H4 (cell line): ENCODE measurements around the gene BDP1. TPM values are rescaled to one million over a fixed set of nuclear protein-coding genes. Genes with fewer than 3 reads are reported as not detected.
"Not testable (repeated sequence)": the region's sequence is repeated elsewhere in the genome, so short reads cannot be mapped to it uniquely, and the experiment has no call there.

Source experiments
- DNase-seq: peaks from one replicate; pipeline ENCODE4 v3.0.0-alpha.2; 2015; ENCODE audit warnings: low spot score
- total RNA-seq: library from RNA; depleted of rRNA; stranded (reverse); fragments of >200 nt; shearing (Covaris generic); gene quantifications from 2 replicates; pipeline ENCODE4 v1.2.3, GENCODE V29; 2014; rRNA removed

The BDP1 gene, protein sequence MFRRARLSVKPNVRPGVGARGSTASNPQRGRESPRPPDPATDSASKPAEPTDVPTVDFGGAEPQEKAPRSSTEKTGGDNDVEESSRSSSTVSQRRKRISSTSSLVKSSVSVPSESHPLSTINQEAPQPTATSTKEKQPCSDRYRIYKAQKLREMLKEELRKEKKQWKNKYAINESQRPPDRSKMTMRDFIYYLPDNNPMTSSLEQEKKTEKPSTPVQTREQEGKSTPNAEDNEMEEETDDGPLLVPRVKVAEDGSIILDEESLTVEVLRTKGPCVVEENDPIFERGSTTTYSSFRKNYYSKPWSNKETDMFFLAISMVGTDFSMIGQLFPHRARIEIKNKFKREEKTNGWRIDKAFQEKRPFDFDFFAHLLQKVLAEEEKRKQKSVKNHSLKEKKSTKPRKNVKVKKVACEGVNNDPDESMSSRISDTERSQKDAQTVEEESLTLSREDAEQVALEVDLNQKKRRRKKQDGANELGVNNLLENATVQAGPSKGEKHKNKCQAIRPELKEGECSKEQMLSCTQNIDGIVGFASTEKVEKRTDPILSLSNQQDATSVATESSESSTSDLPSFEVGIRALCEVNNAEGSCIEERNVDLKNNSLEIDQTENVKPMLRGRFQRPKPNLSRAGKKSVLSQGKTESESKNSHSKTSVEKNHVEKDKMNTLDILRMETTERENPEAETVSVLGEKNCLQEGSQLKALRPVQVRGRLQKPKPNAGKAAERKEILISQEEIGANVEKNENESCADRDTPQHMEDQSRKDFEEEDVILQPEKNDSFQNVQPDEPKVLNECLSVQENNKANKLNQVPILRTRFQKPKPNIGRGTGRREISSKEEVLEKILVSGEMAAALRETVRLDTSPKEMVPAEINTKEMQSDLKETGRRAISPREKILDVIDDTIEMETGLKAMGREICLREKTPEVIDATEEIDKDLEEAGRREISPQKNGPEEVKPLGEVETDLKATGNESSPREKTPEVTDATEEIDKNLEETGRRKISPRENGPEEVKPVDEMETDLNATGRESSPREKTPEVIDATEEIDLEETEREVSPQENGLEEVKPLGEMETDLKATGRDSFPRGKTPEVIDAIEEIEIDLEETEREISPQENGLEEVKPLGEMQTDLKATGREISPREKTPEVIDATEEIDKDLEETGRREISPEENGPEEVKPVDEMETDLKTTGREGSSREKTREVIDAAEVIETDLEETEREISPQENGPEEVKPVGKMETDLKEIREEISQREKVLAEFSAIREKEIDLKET (N-terminal part only)
- 8.0 and 11.1 TPM in 2 replicates for total RNA-seq

DNA sequence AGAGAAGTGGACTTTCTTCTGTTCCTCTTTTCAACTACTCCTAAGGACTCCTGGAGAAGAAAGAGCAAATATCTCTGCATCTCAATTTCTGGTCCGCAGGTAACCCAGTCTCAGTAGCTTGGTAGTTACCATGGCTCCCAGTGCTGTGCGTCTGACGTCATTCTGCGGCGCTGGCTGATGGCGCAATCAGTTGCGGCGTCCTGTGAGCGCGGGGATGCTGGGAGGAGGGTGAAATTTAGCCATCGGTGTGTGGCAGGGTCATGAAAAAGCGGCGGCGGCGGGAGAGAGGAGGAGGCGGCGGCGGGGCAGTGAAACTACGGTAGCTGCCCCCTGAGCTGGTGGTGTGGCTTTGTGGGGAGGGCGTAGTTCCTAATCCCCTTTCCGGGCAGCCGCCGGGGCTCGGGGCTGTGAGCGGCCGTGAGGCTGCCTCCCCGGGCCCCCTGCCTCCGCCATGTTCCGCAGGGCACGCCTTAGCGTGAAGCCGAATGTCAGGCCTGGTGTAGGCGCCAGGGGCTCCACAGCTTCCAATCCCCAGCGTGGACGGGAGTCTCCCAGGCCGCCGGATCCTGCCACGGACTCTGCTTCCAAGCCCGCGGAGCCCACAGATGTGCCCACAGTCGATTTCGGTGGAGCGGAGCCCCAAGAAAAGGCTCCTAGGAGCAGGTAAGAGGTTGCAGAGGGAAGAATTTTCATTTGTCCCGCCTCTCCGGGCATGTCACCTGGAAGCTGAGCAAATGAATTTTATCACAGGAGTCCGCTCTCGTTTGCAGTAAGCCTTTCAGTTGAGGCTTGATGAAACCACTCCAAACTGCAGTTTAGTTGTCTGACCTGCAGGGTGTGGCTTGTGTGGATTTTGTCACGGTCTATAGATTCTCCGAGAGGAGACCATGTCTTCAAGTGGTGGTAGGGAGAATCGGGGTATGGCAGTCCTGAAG, at the start of gene BDP1:
TSS of gene BDP1 (plus strand) at position 225 of the 935 bp plus-strand sequence. CDS start at position 452, 227 bp downstream.
- DNase-seq, result peak; percentile 93

DNA sequence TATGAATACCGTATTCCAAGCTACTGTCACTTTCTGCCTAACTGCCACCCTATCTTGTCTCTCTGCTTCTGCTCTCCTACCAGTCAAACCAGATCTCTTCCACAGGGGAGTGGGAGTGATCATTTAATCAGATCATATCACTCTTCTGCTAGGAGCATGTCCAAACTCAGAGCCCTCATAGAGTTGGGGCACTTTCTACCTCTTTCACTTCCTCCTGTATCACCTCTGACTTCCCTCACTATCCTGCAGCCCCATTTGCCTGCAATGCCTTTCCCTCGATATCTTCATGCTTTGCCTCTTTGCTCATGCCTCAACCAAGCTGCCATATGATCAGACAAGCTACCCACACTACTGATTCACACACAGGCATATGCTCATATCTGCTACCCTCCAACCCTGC, 45.4 kb upstream of the BDP1 start:
- DNase-seq, result not testable (repeated sequence)

GRCh38 chr5:71415626-71416025, 39.8 kb upstream of the BDP1 start:
- DNase-seq, result not testable (repeated sequence)

DNA sequence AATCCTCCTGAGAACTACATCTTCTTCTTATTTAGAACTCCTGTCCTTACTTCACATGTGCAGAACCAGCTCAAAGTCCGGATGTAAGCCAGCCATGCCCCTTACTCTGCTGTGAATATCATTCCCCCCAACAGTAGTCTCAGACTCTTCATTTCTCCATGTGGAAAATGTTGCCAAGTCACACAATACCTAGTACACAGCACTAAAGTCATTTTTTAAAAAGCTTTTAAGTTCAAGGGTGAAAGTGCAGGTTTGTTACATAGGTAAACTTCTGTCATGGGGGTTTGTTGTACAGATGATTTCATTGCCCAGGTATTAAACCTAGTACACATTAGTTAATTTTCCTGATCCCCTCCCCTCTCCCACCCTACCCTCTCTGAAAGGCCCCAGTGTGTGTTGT, 37.4 kb upstream of the BDP1 start:
- DNase-seq, result not testable (repeated sequence)

DNA sequence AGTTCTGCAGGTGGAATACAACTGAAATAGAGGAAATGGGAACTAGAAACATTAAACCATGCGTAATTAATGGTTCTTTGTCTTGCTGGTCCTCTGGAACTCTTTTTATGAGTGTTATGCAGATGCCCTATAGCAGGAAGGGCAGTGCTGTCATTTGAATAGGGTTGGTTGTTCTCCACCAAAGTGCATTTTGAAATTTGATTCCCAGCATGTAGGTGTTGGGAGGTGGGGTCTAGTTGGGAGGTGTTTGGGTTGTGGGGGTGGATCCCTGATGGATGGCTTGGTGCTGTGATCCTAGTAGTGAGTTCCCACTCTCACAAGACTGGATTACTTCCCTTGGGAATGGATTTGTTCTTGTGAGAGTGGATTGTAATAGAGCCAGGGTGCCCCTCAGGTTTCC, 34.2 kb upstream of the BDP1 start:
- not testable (repeated sequence) for DNase-seq

DNA sequence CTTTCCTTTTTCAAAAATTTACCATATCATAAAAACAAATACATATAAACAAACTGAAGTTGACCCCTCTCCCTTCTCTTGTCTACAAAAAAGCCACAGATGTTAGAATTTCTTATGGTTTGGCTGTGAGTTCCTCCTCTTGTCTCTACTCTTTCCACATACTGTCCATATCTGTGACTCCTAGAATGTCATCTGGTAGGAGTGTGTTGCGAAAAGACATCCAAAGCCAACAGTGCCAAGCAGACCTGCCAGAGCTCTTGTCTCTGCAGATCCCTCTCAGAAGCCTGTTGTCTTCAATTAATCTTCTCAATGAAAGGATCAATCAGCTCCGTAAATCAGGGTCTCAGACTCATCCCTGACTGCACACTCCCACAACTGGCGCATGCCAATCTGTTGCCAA, 31.6 kb upstream of the BDP1 start:
- not testable (repeated sequence) for DNase-seq

DNA sequence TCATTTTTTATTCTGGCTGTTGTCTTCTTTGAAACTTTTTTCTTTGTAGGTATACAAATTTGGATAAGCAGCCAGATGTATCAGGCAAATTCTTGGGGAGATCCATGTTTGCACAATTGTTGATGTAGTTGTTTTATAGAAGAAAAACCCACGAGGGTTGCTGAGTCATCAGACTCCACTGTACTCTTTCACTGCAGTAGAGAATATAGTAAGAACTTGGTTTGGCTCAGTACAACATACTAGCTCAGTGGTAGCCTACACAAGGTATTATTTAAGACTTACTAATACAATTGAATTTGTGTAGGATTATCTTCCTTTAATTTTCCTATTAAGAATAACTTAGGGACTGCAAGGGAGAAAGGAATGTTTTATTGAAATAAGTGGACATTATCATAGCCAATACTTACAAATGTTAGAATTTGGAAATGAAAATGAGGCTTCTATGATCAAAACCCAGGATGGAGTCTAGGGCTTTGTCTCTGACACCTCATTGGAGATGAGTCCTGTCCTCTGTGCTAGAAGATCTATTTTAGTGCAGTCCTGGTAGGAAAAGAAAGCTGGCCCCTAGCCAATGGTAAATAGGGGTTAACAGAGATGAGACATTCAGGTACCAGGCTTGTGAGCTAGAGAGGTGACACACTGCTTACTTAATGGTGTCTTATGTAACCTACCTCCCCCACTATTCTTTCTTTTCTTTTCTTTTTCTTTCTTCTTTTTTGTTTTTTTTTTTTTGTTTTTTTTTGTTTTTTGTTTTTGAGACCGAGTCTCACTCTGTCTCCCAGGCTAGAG, 28.6 kb upstream of the BDP1 start:
- DNase-seq, result not testable (repeated sequence)

DNA sequence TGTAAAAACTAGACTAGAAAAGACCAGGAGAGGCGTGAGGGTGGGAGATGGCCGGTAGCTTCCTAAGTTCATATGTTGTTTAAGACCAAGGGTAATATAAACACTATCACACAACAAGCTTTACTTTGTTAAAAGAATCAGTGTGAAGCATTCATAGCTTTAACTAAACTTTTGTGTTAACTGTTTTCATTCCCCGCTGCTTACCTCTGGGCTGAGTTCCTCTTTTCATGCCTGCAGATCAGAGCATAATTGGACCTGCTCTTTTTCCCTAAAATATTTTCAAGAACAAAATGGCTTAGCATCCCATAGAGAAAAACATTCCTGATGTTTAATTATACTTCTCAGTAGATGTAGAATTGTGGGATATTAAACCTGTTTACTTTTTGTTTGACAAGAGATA, 23.0 kb upstream of the BDP1 start:
- not testable (repeated sequence) for DNase-seq

GRCh38 chr5:71434825-71435224, 20.6 kb upstream of the BDP1 start:
- DNase-seq, result not testable (repeated sequence)

DNA sequence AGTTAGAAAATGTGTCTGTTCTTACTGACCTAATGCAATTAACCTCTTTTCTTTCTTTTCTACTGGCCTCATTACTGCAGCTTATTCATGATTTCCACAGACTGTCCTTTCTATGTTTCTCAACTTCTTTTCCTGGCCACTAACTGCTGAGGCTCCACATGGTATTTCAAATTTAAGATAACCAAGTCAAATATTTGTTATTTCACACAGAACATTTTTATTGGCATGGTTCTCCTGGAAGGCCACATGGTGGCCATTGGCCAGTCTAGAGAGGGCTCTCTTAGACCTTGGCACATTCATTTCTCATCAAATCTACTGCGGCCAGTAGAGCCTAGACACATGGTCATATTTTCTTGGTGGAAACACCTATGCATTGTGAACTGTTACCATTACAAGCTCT, 13.9 kb upstream of the BDP1 start:
- DNase-seq, result not testable (repeated sequence)

GRCh38 chr5:71443891-71444290, 11.6 kb upstream of the BDP1 start:
- DNase-seq, result not testable (repeated sequence)

GRCh38 chr5:71445015-71445414, 10.4 kb upstream of the BDP1 start:
- DNase-seq, result not testable (repeated sequence)

GRCh38 chr5:71445523-71446152, 9.8 kb upstream of the BDP1 start:
- DNase-seq, result not testable (repeated sequence)

DNA sequence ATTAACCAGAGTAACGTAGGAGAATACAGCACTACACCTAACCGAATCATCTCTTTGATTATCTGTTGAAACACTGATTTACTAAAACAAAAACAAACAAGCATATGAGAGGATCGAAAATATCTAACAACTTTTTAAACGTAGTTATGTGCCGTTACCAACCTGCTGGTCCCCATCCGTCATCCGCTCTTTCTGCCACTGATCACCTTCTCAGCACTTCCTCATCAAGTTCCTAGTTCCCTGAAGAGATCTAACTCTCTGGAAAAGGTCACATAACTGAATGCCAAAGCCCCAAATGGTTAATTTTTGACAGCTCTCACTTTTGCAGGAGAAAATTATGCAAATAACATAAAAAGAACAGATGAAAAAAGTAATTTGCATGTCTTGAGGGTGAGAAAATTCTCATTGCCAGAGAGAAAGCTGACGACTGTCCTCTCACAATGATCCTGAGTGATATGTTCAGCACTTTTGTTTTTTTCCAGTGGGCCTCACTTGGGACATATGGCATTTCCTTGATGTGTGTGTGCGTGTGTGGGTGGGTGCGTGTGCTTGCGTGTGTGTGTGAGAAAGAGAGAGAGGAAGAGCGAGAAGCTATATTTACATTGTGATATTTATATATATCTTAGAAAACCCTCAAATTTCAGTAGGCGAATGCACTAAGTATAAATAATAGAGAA, 8.8 kb upstream of the BDP1 start:
- DNase-seq, result not testable (repeated sequence)

- DNase-seq, result peak; percentile 38
These were observed 8.1 kb upstream of the BDP1 start for GRCh38 chr5:71447218-71447808.

DNA sequence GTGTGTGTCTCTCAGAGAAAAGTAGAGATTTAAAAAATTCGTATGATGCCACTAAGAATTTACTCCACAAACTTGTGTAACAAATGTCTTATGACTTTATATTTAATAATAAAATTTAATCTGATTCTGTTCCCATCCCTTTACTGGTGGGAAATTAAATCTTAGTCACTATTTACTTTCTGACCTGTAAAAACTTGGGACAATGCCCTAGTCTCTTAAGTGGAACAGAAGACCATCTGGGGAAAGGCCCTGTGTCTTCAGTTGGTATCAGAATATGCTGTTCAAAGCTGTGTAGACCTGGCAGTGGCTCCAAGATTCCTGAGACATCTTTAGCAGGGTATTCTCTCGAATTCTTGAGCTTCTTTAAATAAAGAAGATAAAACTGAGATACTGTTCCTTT, 2.6 kb upstream of the BDP1 start:
- no peak for DNase-seq

- DNase-seq, result no peak
These were observed 538 bp upstream of the BDP1 start for GRCh38 chr5:71454913-71455312.

GRCh38 chr5:71456362-71456743, 902 bp downstream of the BDP1 start:
- DNase-seq, result no peak
